Bronchial epithelial cell (primary cell): ENCODE data around the gene MAPK8IP3. TPM values are rescaled to one million over a fixed set of nuclear protein-coding genes. Genes with fewer than 3 reads are reported as not detected.

Source experiments
- DNase-seq: peaks from one replicate; pipeline ENCODE4 v3.0.0-alpha.2; 2010; ENCODE audit warnings: low read depth
- FAIRE-seq: peaks from 2 replicates; lab custom pipeline; 2011; peaks lifted over from hg19 to GRCh38; lab: Jason Lieb, UNC
- H3K27me3 ChIP-seq: 2 replicates; pipeline ENCODE4 v1.5.1; 2011; ENCODE audit warnings: low read length; ENCODE audit not compliant: control insufficient read depth, insufficient read depth
- H3K36me3 ChIP-seq: 2 replicates; pipeline ENCODE4 v1.5.1; 2011; ENCODE audit warnings: low read length; ENCODE audit not compliant: control insufficient read depth, insufficient read depth
- H3K4me3 ChIP-seq: 2 replicates; pipeline ENCODE4 v1.5.1; 2011; ENCODE audit warnings: mild to moderate bottlenecking, low read depth, low read length, control low read depth
- total RNA-seq: library from RNA; depleted of rRNA; stranded (reverse); fragments of >200 nt; gene quantifications from 2 replicates; pipeline ENCODE4 v1.2.1, GENCODE V29; 2014
- TF ChIP-seq, protein P1 (sequence below): IDR thresholded peaks from 2 replicates; pipeline ENCODE4 v1.5.1; 2011; ENCODE audit warnings: mild to moderate bottlenecking, moderate library complexity, low read length, control low read depth, inconsistent platforms; ENCODE audit not compliant: insufficient read depth, severe bottlenecking

The MAPK8IP3 gene
- total RNA-seq, 1 donor from 2014 or later = 24.5 TPM

DNA sequence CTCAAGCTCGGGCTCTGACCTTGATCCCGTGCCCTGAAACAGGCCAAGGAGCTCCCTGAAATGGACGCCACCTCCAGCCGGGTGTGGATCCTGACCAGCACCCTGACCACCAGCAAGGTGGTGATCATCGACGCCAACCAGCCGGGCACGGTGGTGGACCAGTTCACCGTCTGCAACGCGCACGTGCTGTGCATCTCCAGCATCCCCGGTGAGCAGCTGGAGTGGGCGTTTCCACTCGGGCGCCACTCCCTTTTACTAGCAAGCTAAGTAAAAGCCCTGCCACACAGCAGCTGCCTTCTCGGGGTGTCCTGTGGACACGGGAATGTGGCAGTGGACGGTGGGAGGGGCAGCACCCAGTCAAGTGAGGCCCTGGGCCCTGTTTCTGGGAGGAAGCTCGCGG, 59.0 kb downstream of the MAPK8IP3 start:
- no peak for FAIRE-seq
- Histone ChIP-seq H3K36me3 (peaks cover 47% of the 10 kb centered on the region), H3K4me3 (no peak overlapping the region), H3K27me3 (no peaks in the 10 kb centered on the region)
- TF ChIP-seq, protein P1, sequence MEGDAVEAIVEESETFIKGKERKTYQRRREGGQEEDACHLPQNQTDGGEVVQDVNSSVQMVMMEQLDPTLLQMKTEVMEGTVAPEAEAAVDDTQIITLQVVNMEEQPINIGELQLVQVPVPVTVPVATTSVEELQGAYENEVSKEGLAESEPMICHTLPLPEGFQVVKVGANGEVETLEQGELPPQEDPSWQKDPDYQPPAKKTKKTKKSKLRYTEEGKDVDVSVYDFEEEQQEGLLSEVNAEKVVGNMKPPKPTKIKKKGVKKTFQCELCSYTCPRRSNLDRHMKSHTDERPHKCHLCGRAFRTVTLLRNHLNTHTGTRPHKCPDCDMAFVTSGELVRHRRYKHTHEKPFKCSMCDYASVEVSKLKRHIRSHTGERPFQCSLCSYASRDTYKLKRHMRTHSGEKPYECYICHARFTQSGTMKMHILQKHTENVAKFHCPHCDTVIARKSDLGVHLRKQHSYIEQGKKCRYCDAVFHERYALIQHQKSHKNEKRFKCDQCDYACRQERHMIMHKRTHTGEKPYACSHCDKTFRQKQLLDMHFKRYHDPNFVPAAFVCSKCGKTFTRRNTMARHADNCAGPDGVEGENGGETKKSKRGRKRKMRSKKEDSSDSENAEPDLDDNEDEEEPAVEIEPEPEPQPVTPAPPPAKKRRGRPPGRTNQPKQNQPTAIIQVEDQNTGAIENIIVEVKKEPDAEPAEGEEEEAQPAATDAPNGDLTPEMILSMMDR = no peak
- no peak for DNase-seq

DNA sequence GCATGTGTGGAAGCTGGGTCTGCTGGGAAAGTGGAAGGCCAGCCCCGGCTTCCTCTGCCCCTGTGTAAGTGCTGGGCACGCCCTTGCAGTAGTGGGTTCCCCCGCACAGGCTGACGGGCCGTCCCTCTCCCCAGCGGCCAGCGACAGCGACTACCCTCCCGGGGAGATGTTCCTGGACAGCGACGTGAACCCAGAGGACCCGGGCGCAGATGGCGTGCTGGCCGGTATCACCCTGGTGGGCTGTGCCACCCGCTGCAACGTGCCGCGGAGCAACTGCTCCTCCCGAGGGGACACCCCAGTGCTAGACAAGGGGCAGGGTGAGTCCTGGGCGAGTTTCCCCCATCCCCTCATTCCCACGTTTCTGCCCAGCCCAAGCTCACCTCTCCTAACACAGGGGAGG, 59.8 kb downstream of the MAPK8IP3 start:
- FAIRE-seq = no peak
- DNase-seq = no peak
- H3K36me3 ChIP-seq = peaks cover 44% of the 10 kb centered on the region
- no peaks in the 10 kb centered on the region for H3K27me3 ChIP-seq
- TF ChIP-seq, protein P1 = no peak
- H3K4me3 ChIP-seq = no peak overlapping the region

DNA sequence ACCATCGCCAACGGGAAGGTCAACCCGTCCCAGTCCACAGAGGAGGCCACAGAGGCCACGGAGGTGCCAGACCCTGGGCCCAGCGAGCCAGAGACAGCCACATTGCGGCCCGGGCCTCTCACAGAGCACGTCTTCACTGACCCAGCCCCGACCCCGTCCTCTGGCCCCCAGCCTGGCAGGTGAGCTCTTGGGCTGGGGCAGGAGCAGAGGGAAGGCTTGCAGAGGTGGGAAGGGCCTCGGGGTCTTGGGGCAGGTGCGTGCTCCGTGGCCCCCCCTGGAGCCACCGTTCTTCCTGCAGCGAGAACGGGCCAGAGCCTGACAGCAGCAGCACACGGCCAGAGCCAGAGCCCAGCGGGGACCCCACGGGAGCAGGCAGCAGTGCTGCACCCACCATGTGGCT, 60.2 kb downstream of the MAPK8IP3 start:
- Histone ChIP-seq H3K4me3 (no peak overlapping the region), H3K36me3 (peaks cover 44% of the 10 kb centered on the region), H3K27me3 (no peaks in the 10 kb centered on the region)
- TF ChIP-seq, protein P1 = no peak
- no peak for DNase-seq
- no peak for FAIRE-seq

DNA sequence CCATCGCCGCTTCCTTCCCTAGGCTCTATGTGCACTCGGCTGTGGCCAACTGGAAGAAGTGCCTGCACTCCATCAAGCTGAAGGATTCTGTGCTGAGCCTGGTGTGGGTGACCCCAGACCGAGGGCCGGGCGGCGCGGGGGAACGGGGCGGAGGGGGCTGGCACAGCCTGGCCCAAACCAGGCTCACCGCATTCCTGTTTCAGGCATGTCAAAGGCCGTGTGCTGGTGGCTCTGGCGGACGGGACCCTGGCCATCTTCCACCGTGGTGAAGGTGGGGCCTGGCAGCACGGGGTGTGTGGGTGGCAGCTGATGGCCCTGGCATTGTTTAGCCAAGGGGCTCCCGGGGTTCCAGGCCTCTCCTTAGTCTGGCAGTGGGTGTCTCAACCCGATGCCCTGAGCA, 60.7 kb downstream of the MAPK8IP3 start:
- Histone ChIP-seq H3K4me3 (no peak overlapping the region), H3K27me3 (no peaks in the 10 kb centered on the region), H3K36me3 (peaks cover 44% of the 10 kb centered on the region)
- FAIRE-seq (no peak), DNase-seq (no peak)
- TF ChIP-seq, protein P1 = no peak

DNA sequence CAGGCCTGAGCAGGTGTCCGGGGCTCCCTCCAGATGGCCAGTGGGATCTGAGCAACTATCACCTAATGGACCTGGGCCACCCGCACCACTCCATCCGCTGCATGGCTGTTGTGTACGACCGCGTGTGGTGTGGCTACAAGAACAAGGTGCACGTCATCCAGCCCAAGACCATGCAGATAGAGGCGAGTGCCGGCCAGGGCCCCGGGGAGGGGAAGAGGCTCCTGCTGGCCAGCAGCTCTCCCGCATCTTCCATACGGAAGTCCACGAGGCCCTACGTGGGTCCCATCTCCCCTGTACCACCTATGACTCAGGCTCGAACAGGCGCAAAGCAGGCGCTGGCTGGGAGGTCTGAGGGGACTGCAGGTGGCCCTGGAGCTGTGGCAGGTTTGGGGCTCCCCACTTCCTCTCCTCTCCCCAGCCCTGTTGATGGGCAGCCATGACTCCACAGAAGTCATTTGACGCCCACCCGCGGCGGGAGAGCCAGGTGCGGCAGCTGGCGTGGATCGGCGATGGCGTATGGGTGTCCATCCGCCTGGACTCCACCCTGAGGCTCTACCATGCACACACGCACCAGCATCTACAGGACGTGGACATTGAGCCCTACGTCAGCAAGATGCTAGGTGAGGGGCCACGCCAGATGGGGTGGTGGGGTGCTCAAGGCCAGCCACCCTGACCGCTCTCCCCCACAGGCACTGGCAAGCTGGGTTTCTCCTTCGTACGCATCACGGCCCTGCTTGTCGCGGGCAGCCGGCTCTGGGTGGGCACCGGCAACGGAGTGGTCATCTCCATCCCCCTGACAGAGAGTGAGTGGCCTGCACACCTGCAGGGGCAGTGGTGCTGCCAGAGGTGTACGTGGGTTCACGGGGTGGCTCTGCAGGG, 61.4 kb downstream of the MAPK8IP3 start:
- DNase-seq = no peak
- no peak for FAIRE-seq
- no peaks in the 10 kb centered on the region for H3K27me3 ChIP-seq
- TF ChIP-seq, protein P1 = no peak
- peaks cover 44% of the 10 kb centered on the region for H3K36me3 ChIP-seq
- no peak overlapping the region for H3K4me3 ChIP-seq
